GM15510 (cell line): ENCODE measurements around the gene KIF26A.

Experiments
- POLR2A ChIP-seq: IDR thresholded peaks from 3 replicates; pipeline ENCODE4 v1.6.1; 2011; ENCODE audit warnings: borderline replicate concordance; ENCODE audit not compliant: insufficient read length; ENCODE audit errors: extremely low read depth

Gene KIF26A

GRCh38 chr14:104138098-104138717 lies at the start of gene KIF26A:
Gene KIF26A (plus strand): TSS chr14:104138587. CDS start chr14:104138723, 136 bp downstream.
- no peak for TF ChIP-seq POLR2A

- TF ChIP-seq POLR2A, result no peak
Measured at GRCh38 chr14:104090071-104090748, 48.2 kb upstream of the KIF26A start.

GRCh38 chr14:104091061-104091926 lies 47.1 kb upstream of the KIF26A start:
- TF ChIP-seq POLR2A, result no peak

GRCh38 chr14:104091927-104092771 lies 46.2 kb upstream of the KIF26A start:
- TF ChIP-seq POLR2A, result no peak

GRCh38 chr14:104092931-104093365 lies 45.4 kb upstream of the KIF26A start:
- TF ChIP-seq POLR2A, result no peak

GRCh38 chr14:104093366-104094055 lies 44.9 kb upstream of the KIF26A start:
- TF ChIP-seq POLR2A, result no peak

- TF ChIP-seq POLR2A, result no peak
Measured at GRCh38 chr14:104094056-104094708, 44.2 kb upstream of the KIF26A start.

- TF ChIP-seq POLR2A, result no peak
Measured at GRCh38 chr14:104094709-104095425, 43.5 kb upstream of the KIF26A start.

GRCh38 chr14:104095426-104096310 lies 42.7 kb upstream of the KIF26A start:
- TF ChIP-seq POLR2A, result no peak

- TF ChIP-seq POLR2A, result no peak
Measured at GRCh38 chr14:104096318-104096717, 42.1 kb upstream of the KIF26A start.

- no peak for TF ChIP-seq POLR2A
Measured at GRCh38 chr14:104096751-104097700, 41.4 kb upstream of the KIF26A start.
